Uterus (tissue), 2 donors: Measurements from ENCODE around the gene ARHGAP31.

Experiments
- CTCF ChIP-seq, 4 experiments: fragments of 200-600 bp in 2 of 4; fragments of 450-650 bp in 2 of 4; sonication (generic) in 2 of 4; IDR thresholded peaks; one replicate each; pipeline ENCODE4 v1.5.1; 2016 to 2019; ENCODE audit warnings: antibody characterized with exemption in 4 of 4, mild to moderate bottlenecking in 2 of 4, moderate library complexity in 1 of 4
- POLR2A ChIP-seq, 2 donors: fragments of 450-650 bp; IDR thresholded peaks; one replicate each; pipeline ENCODE4 v1.6.1; 2016; ENCODE audit warnings: antibody characterized with exemption in 2 of 2, mild to moderate bottlenecking in 1 of 2, moderate library complexity in 1 of 2

GRCh38 chr3:119365418-119365817 lies 71.2 kb downstream of the ARHGAP31 start:
- TF ChIP-seq CTCF (IDR thresholded peaks at IDR 0.05), result no peak
- TF ChIP-seq POLR2A (IDR thresholded peaks at IDR 0.05), result no peak
